Gastroesophageal sphincter (tissue), 4 donors: ENCODE results near the gene IFI16. TPM values are rescaled to one million over a fixed set of nuclear protein-coding genes. Genes with fewer than 3 reads are reported as not detected.
"Not testable (repeated sequence)": the region's sequence is repeated elsewhere in the genome, so short reads cannot be mapped to it uniquely, and the experiment has no call there.

Source experiments
- ATAC-seq: fragments of 150-250 bp; one replicate; pipeline ENCODE4 v1.9.1; 2016; ENCODE audit warnings: mild to moderate bottlenecking, moderate library complexity
- H3K27ac ChIP-seq, 4 donors: fragments of 200-600 bp; sonication (generic) in 3 of 4; 1 replicate in 3 of 4; 2 replicates in 1 of 4; pipeline ENCODE4 v1.5.1; 2016 to 2019
- H3K27me3 ChIP-seq: fragments of 200-600 bp; sonication (generic); one replicate; pipeline ENCODE4 v1.5.1; 2019
- H3K36me3 ChIP-seq, 2 donors: fragments of 200-600 bp; sonication (generic); one replicate each; pipeline ENCODE4 v1.5.1; 2019; ENCODE audit warnings: control low read depth in 1 of 2
- H3K4me1 ChIP-seq, 3 donors: fragments of 200-600 bp; sonication (generic); 1 replicate in 2 of 3; 2 replicates in 1 of 3; pipeline ENCODE4 v1.5.1; 2016 to 2019; ENCODE audit warnings: control low read depth in 2 of 3
- H3K4me3 ChIP-seq, 2 donors: fragments of 200-600 bp; sonication (generic); one replicate each; pipeline ENCODE4 v1.5.1; 2019; ENCODE audit warnings: mild to moderate bottlenecking in 1 of 2, moderate library complexity in 1 of 2
- H3K9me3 ChIP-seq, 3 donors: fragments of 200-600 bp; sonication (generic); one replicate each; pipeline ENCODE4 v1.5.1; 2017 to 2019; ENCODE audit warnings: control low read depth in 2 of 3
- EP300 ChIP-seq: sonication (generic); formaldehyde crosslinking; IDR thresholded peaks from one replicate; pipeline ENCODE4 v1.6.1; 2017; ENCODE audit warnings: antibody characterized with exemption, mild to moderate bottlenecking
- POLR2A ChIP-seq, 2 donors: fragments of 450-650 bp; IDR thresholded peaks; one replicate each; pipeline ENCODE4 v1.6.1; 2017; ENCODE audit warnings: antibody characterized with exemption in 2 of 2, mild to moderate bottlenecking in 2 of 2, moderate library complexity in 1 of 2
- POLR2AphosphoS5 ChIP-seq: sonication (generic); formaldehyde crosslinking; IDR thresholded peaks from one replicate; pipeline ENCODE4 v1.6.1; 2017; ENCODE audit warnings: antibody characterized with exemption
- WGBS, 2 donors: methylation state at CpG; one replicate each; pipeline ENCODE4 v1.1.5; 2018; ENCODE audit warnings: low coverage in 1 of 2; 5-methylcytosine and 5-hydroxymethylcytosine counted together
- total RNA-seq, 4 donors: library from RNA; depleted of rRNA; stranded (reverse); fragments of >200 nt; gene quantifications; one replicate each; pipeline ENCODE4 v1.1.0, GENCODE V29; 2016
- TF ChIP-seq, protein P1 (sequence below), 4 experiments: fragments of 200-600 bp in 2 of 4; fragments of 450-650 bp in 2 of 4; sonication (generic) in 1 of 4; IDR thresholded peaks; one replicate each; pipeline ENCODE4 v1.5.1; 2017 to 2019; ENCODE audit warnings: antibody characterized with exemption in 4 of 4, mild to moderate bottlenecking in 2 of 4, moderate library complexity in 2 of 4

Gene IFI16
- total RNA-seq, 4 donors from 2014 or later: 25.2 to 73.4 (median 47.5) TPM

- no peaks in the 10 kb centered on the region for H3K27me3 ChIP-seq
- peak overlapping the region; percentile 48 to 71 for H3K4me3 ChIP-seq
- 64 to 65% methylated on average over 2 of the region's 2 CpGs for WGBS, 2 donors
- TF ChIP-seq POLR2AphosphoS5: no peak
- TF ChIP-seq, protein P1, sequence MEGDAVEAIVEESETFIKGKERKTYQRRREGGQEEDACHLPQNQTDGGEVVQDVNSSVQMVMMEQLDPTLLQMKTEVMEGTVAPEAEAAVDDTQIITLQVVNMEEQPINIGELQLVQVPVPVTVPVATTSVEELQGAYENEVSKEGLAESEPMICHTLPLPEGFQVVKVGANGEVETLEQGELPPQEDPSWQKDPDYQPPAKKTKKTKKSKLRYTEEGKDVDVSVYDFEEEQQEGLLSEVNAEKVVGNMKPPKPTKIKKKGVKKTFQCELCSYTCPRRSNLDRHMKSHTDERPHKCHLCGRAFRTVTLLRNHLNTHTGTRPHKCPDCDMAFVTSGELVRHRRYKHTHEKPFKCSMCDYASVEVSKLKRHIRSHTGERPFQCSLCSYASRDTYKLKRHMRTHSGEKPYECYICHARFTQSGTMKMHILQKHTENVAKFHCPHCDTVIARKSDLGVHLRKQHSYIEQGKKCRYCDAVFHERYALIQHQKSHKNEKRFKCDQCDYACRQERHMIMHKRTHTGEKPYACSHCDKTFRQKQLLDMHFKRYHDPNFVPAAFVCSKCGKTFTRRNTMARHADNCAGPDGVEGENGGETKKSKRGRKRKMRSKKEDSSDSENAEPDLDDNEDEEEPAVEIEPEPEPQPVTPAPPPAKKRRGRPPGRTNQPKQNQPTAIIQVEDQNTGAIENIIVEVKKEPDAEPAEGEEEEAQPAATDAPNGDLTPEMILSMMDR (IDR thresholded peaks at IDR 0.05): no peak
- no peak for TF ChIP-seq POLR2A (IDR thresholded peaks at IDR 0.05)
- TF ChIP-seq EP300: no peak
- H3K27ac ChIP-seq: peak overlapping the region; percentile 72 to 82 (median 78)
- H3K4me1 ChIP-seq: peaks cover 0 to 12% (median 0%) of the 10 kb centered on the region in 3 donors
- no peak for ATAC-seq
- no peaks in the 10 kb centered on the region for H3K36me3 ChIP-seq
- H3K9me3 ChIP-seq: no peaks in the 10 kb centered on the region
These were observed 420 bp upstream of the IFI16 start for GRCh38 chr1:159009287-159009686.

DNA sequence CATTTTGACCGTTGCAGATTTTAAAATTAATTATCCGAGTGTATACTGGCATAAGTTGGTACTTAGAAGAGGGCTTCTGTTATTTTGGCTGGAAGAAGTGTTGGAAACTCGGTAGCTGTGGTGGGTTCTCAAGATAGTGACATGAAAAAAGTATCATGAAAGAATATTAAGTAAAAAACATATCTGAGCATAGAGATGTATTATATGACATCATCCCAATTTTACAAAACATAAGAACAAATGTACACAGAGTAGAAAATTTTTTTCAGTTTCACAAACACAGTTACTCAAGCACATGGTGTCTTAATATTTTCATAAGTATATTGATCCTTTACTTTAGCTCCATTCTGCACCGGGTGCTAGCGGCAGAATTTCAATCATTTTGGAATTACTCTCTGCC, 684 bp downstream of the IFI16 start:
- H3K4me3 ChIP-seq: peak overlapping the region; percentile 48 to 71
- no peak for TF ChIP-seq POLR2A (IDR thresholded peaks at IDR 0.05)
- TF ChIP-seq, protein P1 (IDR thresholded peaks at IDR 0.05): no peak
- TF ChIP-seq EP300: no peak
- no peak for TF ChIP-seq POLR2AphosphoS5
- H3K4me1 ChIP-seq: peaks cover 0 to 18% (median 0%) of the 10 kb centered on the region in 3 donors
- 27 to 55% methylated on average over 5 of the region's 5 CpGs for WGBS, 2 donors
- no peaks in the 10 kb centered on the region for H3K9me3 ChIP-seq
- no peaks in the 10 kb centered on the region for H3K27me3 ChIP-seq
- ATAC-seq: no peak
- H3K27ac ChIP-seq: peak overlapping the region; percentile 72 to 82 (median 78)
- no peaks in the 10 kb centered on the region for H3K36me3 ChIP-seq

- ATAC-seq, H3K9me3 ChIP-seq, H3K27me3 ChIP-seq, H3K36me3 ChIP-seq: not testable (repeated sequence)
- Histone ChIP-seq H3K4me1 (peaks cover 0 to 24% (median 3%) of the 10 kb centered on the region in 3 donors), H3K4me3 (peak overlapping the region; percentile 48 to 71), H3K27ac (peak overlapping the region; percentile 72 to 82 (median 78))
- WGBS, 2 donors: 42 to 53% methylated on average over 8 to 9 of the region's 9 CpGs
These were observed 1.3 kb downstream of the IFI16 start for GRCh38 chr1:159011001-159011400.

DNA sequence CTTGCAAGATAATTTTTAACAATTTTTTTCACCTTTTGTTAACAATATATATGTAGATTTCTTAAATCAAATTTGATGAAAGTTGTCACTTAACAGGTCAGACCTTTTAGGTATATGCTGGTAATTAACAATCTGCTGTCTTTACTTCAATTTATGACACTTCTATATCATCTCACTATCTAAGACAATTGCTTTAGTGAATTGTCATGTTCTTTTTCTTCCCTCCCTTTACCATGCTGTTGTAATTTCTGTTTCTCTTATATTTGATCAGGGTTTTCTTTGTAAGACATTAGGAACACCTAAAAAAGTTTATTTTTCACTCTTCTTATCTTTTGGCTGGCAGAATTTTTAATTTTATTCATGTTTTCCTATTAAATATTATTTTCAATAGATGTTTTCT, 2.0 kb downstream of the IFI16 start:
- H3K27ac ChIP-seq: peak overlapping the region in 2 of 4 donors; percentile 13 to 62
- no peaks in the 10 kb centered on the region for H3K9me3 ChIP-seq
- no peak for ATAC-seq
- H3K4me1 ChIP-seq: peaks cover 0 to 27% (median 3%) of the 10 kb centered on the region in 3 donors
- H3K27me3 ChIP-seq: no peaks in the 10 kb centered on the region
- H3K36me3 ChIP-seq: peaks cover 0 to 10% of the 10 kb centered on the region in 2 donors
- TF ChIP-seq POLR2AphosphoS5 (no peak), EP300 (no peak), POLR2A (IDR thresholded peaks at IDR 0.05) (no peak)
- TF ChIP-seq, protein P1 (IDR thresholded peaks at IDR 0.05): no peak
- H3K4me3 ChIP-seq: peak overlapping the region; percentile 31 to 48

DNA sequence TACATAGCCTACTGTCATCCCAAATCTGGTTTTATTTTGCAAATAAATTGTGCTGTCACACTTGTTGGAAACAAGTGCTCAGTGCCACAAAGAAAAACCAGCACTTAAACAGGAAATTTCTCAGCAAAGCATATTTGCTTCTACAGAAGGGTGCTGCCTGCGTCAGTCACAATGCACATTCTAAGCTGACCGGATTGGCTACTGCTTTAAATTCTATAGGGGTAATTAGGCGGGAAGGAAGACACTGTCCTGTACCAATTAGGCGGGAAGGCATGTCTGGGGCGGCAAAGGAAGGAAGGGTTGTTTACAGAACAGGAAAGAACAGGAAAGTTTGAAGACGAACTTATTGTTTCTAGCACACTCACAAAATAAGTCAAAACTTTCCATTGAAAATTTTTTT, 2.8 kb downstream of the IFI16 start:
- ATAC-seq: no peak
- H3K9me3 ChIP-seq: no peaks in the 10 kb centered on the region
- 42 to 50% methylated on average over 6 of the region's 6 CpGs for WGBS, 2 donors
- peaks cover 0 to 18% of the 10 kb centered on the region in 2 donors for H3K36me3 ChIP-seq
- TF ChIP-seq, protein P1 (IDR thresholded peaks at IDR 0.05): no peak
- TF ChIP-seq POLR2AphosphoS5 (no peak), EP300 (no peak), POLR2A (IDR thresholded peaks at IDR 0.05) (no peak)
- H3K4me3 ChIP-seq: peak overlapping the region; percentile 31 to 48
- H3K4me1 ChIP-seq: peaks cover 0 to 31% (median 3%) of the 10 kb centered on the region in 3 donors
- H3K27ac ChIP-seq: peak overlapping the region in 3 of 4 donors; percentile 2 to 62 (median 46)
- H3K27me3 ChIP-seq: no peaks in the 10 kb centered on the region
